Measurements from ENCODE around the gene BAX.

Gene BAX

GRCh38 chr19:48975947-48976847, 21.5 kb downstream of the BAX start:
- Histone ChIP-seq H3K9me3 (ENCODE audit: insufficient read depth, low read depth, low read length) (no peaks in the 10 kb centered on the region), H3K27me3 (ENCODE audit: insufficient read depth, low read length) (no peaks in the 10 kb centered on the region), H3K9ac (ENCODE audit: low read depth, low read length) (no peak overlapping the region), H3K27ac (ENCODE audit: low read length) (no peak overlapping the region), H3K4me1 (ENCODE audit: insufficient read depth, low read length) (no peaks in the 10 kb centered on the region), H3K36me3 (ENCODE audit: insufficient read depth, low read depth, low read length) (peaks cover 24% of the 10 kb centered on the region), H3K4me3 (ENCODE audit: low read length) (no peak overlapping the region)

- no peaks in the 10 kb centered on the region for H3K27me3 ChIP-seq (ENCODE audit: insufficient read depth, low read length)
- peaks cover 32% of the 10 kb centered on the region for H3K36me3 ChIP-seq (ENCODE audit: insufficient read depth, low read depth, low read length)
- no peaks in the 10 kb centered on the region for H3K4me1 ChIP-seq (ENCODE audit: insufficient read depth, low read length)
- no peaks in the 10 kb centered on the region for H3K9me3 ChIP-seq (ENCODE audit: insufficient read depth, low read depth, low read length)
- no peak overlapping the region for H3K27ac ChIP-seq (ENCODE audit: low read length)
- no peak overlapping the region for H3K9ac ChIP-seq (ENCODE audit: low read depth, low read length)
- H3K4me3 ChIP-seq (ENCODE audit: low read length) = no peak overlapping the region
Measured at GRCh38 chr19:48977061-48977460, 22.4 kb downstream of the BAX start.

GRCh38 chr19:48982280-48982679, 27.6 kb downstream of the BAX start:
- no peaks in the 10 kb centered on the region for H3K9me3 ChIP-seq (ENCODE audit: insufficient read depth, low read depth, low read length)
- H3K27me3 ChIP-seq (ENCODE audit: insufficient read depth, low read length) = no peaks in the 10 kb centered on the region
- H3K27ac ChIP-seq (ENCODE audit: low read length) = no peak overlapping the region
- H3K36me3 ChIP-seq (ENCODE audit: insufficient read depth, low read depth, low read length) = peaks cover 50% of the 10 kb centered on the region
- H3K4me3 ChIP-seq (ENCODE audit: low read length) = no peak overlapping the region
- H3K9ac ChIP-seq (ENCODE audit: low read depth, low read length) = no peak overlapping the region
- H3K4me1 ChIP-seq (ENCODE audit: insufficient read depth, low read length) = no peaks in the 10 kb centered on the region

DNA sequence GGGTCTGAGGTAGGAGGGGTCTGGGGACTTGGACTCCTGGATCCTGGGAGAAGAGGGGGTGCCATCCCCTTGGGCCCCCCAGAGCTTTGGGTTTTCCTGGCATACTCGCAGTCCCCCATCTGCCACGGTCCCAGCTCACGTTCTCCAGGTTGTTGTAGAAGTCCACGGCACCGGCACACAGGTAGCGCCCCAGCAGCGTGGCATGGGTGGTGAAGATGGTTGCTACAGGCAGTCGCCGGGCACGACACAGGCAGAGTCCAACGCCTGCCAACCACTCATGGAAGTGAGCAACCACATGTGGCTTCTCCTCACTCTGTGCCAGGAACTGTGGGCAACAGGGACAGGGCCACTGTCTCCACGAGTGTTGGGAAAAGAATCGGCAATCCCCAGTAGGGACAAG, 31.0 kb downstream of the BAX start:
- H3K27ac ChIP-seq (ENCODE audit: low read length) = no peak overlapping the region
- H3K27me3 ChIP-seq (ENCODE audit: insufficient read depth, low read length) = no peaks in the 10 kb centered on the region
- H3K9me3 ChIP-seq (ENCODE audit: insufficient read depth, low read depth, low read length) = no peaks in the 10 kb centered on the region
- H3K9ac ChIP-seq (ENCODE audit: low read depth, low read length) = no peak overlapping the region
- H3K4me3 ChIP-seq (ENCODE audit: low read length) = no peak overlapping the region
- no peaks in the 10 kb centered on the region for H3K4me1 ChIP-seq (ENCODE audit: insufficient read depth, low read length)
- H3K36me3 ChIP-seq (ENCODE audit: insufficient read depth, low read depth, low read length) = peaks cover 63% of the 10 kb centered on the region

DNA sequence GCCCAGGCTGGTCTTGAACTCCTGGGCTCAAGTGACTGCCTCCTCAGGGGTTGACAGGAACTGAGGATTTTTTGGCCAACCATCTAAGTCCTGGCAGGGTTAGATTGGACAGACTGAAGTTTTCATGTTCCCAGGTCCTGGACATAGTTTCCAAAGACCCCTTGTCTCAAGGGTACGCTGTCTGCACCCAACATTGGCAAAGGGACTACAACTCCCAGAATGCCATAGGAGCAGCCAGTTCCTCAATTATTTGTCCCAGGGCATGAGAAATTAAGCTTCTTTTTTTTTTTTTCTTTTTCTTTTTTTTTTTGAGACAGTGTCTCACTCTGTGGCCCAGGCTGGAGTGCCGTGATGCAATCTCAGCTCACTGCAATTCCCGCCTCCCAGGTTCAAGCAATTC, 31.5 kb downstream of the BAX start:
- no peak overlapping the region for H3K4me3 ChIP-seq (ENCODE audit: low read length)
- no peaks in the 10 kb centered on the region for H3K27me3 ChIP-seq (ENCODE audit: insufficient read depth, low read length)
- H3K9me3 ChIP-seq (ENCODE audit: insufficient read depth, low read depth, low read length) = no peaks in the 10 kb centered on the region
- no peak overlapping the region for H3K9ac ChIP-seq (ENCODE audit: low read depth, low read length)
- no peaks in the 10 kb centered on the region for H3K4me1 ChIP-seq (ENCODE audit: insufficient read depth, low read length)
- peaks cover 62% of the 10 kb centered on the region for H3K36me3 ChIP-seq (ENCODE audit: insufficient read depth, low read depth, low read length)
- no peak overlapping the region for H3K27ac ChIP-seq (ENCODE audit: low read length)

- H3K4me3 ChIP-seq (ENCODE audit: low read length) = no peak overlapping the region
- no peaks in the 10 kb centered on the region for H3K9me3 ChIP-seq (ENCODE audit: insufficient read depth, low read depth, low read length)
- H3K9ac ChIP-seq (ENCODE audit: low read depth, low read length) = no peak overlapping the region
- no peaks in the 10 kb centered on the region for H3K27me3 ChIP-seq (ENCODE audit: insufficient read depth, low read length)
- H3K36me3 ChIP-seq (ENCODE audit: insufficient read depth, low read depth, low read length) = peaks cover 51% of the 10 kb centered on the region
- H3K4me1 ChIP-seq (ENCODE audit: insufficient read depth, low read length) = peaks cover 6% of the 10 kb centered on the region
- no peak overlapping the region for H3K27ac ChIP-seq (ENCODE audit: low read length)
Measured at GRCh38 chr19:48987323-48987722, 32.6 kb downstream of the BAX start.

GRCh38 chr19:48988286-48988685, 33.6 kb downstream of the BAX start:
- H3K36me3 ChIP-seq (ENCODE audit: insufficient read depth, low read depth, low read length) = peaks cover 51% of the 10 kb centered on the region
- no peak overlapping the region for H3K27ac ChIP-seq (ENCODE audit: low read length)
- no peak overlapping the region for H3K9ac ChIP-seq (ENCODE audit: low read depth, low read length)
- no peak overlapping the region for H3K4me3 ChIP-seq (ENCODE audit: low read length)
- H3K9me3 ChIP-seq (ENCODE audit: insufficient read depth, low read depth, low read length) = no peaks in the 10 kb centered on the region
- H3K4me1 ChIP-seq (ENCODE audit: insufficient read depth, low read length) = peaks cover 6% of the 10 kb centered on the region
- H3K27me3 ChIP-seq (ENCODE audit: insufficient read depth, low read length) = no peaks in the 10 kb centered on the region

GRCh38 chr19:48988860-48989259, 34.2 kb downstream of the BAX start:
- no peaks in the 10 kb centered on the region for H3K9me3 ChIP-seq (ENCODE audit: insufficient read depth, low read depth, low read length)
- H3K27ac ChIP-seq (ENCODE audit: low read length) = no peak overlapping the region
- no peak overlapping the region for H3K9ac ChIP-seq (ENCODE audit: low read depth, low read length)
- H3K4me1 ChIP-seq (ENCODE audit: insufficient read depth, low read length) = peaks cover 6% of the 10 kb centered on the region
- H3K36me3 ChIP-seq (ENCODE audit: insufficient read depth, low read depth, low read length) = peaks cover 49% of the 10 kb centered on the region
- no peak overlapping the region for H3K4me3 ChIP-seq (ENCODE audit: low read length)
- H3K27me3 ChIP-seq (ENCODE audit: insufficient read depth, low read length) = no peaks in the 10 kb centered on the region

- no peak overlapping the region for H3K27ac ChIP-seq (ENCODE audit: low read length)
- no peaks in the 10 kb centered on the region for H3K27me3 ChIP-seq (ENCODE audit: insufficient read depth, low read length)
- no peak overlapping the region for H3K9ac ChIP-seq (ENCODE audit: low read depth, low read length)
- H3K9me3 ChIP-seq (ENCODE audit: insufficient read depth, low read depth, low read length) = no peaks in the 10 kb centered on the region
- H3K4me3 ChIP-seq (ENCODE audit: low read length) = no peak overlapping the region
- peaks cover 46% of the 10 kb centered on the region for H3K36me3 ChIP-seq (ENCODE audit: insufficient read depth, low read depth, low read length)
- peaks cover 6% of the 10 kb centered on the region for H3K4me1 ChIP-seq (ENCODE audit: insufficient read depth, low read length)
Measured at GRCh38 chr19:48989701-48990291, 35.1 kb downstream of the BAX start.

- H3K9ac ChIP-seq (ENCODE audit: low read depth, low read length) = no peak overlapping the region
- peaks cover 40% of the 10 kb centered on the region for H3K36me3 ChIP-seq (ENCODE audit: insufficient read depth, low read depth, low read length)
- no peak overlapping the region for H3K27ac ChIP-seq (ENCODE audit: low read length)
- H3K4me3 ChIP-seq (ENCODE audit: low read length) = no peak overlapping the region
- no peaks in the 10 kb centered on the region for H3K27me3 ChIP-seq (ENCODE audit: insufficient read depth, low read length)
- H3K9me3 ChIP-seq (ENCODE audit: insufficient read depth, low read depth, low read length) = no peaks in the 10 kb centered on the region
- H3K4me1 ChIP-seq (ENCODE audit: insufficient read depth, low read length) = peaks cover 6% of the 10 kb centered on the region
Measured at GRCh38 chr19:48990400-48990799, 35.7 kb downstream of the BAX start.

DNA sequence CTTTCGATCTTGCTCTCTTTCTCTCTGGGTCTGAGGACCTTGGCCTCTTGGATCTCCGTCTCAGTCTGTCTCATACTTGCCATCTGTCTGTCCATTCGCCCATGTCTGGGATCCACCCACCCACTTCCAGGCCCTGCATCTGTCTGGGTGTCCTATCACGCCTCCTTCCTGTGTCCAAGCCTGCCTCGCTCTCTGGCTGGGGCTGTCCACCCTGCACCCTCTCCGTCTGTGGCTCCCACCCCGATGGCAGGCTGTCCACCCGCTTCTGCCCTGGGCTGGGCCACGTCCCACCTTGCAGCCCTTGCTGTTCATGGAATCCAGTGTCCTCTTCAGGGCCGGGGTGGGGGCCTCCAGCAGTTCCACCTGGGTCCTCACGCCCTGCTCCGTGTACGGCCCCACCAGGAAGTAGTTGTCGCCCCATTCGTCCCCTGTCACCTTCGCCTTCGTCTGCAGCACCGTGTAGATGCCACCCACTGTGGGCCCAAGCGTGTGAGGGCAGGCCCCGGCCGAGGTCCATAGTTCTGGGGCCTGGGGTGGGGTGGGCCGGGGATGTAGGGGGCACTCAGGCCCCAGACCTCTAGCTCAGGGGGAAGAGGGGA, 36.4 kb downstream of the BAX start:
- Histone ChIP-seq H3K27ac (ENCODE audit: low read length) (no peak overlapping the region), H3K9ac (ENCODE audit: low read depth, low read length) (no peak overlapping the region), H3K27me3 (ENCODE audit: insufficient read depth, low read length) (no peaks in the 10 kb centered on the region), H3K4me1 (ENCODE audit: insufficient read depth, low read length) (peaks cover 6% of the 10 kb centered on the region), H3K36me3 (ENCODE audit: insufficient read depth, low read depth, low read length) (peaks cover 33% of the 10 kb centered on the region), H3K4me3 (ENCODE audit: low read length) (no peak overlapping the region), H3K9me3 (ENCODE audit: insufficient read depth, low read depth, low read length) (no peaks in the 10 kb centered on the region)
